ENCODE measurements around the gene PCDH12. TPM values are rescaled to one million over a fixed set of nuclear protein-coding genes. Genes with fewer than 3 reads are reported as not detected.

PCDH12 gene
- total and polyA plus RNA-seq, 8 donors: 0.35 to 7.0 (median 1.7) TPM

GRCh38 chr5:141897425-141897824 is 60.6 kb downstream of the PCDH12 start:
- no peak overlapping the region for H3K4me3 ChIP-seq
- TF ChIP-seq CTCF (IDR thresholded peaks at IDR 0.05): no peak
- TF ChIP-seq EP300 (IDR thresholded peaks at IDR 0.05): no peak
- no peak for TF ChIP-seq POLR2AphosphoS5 (IDR thresholded peaks at IDR 0.05)
- TF ChIP-seq POLR2A (IDR thresholded peaks at IDR 0.05): no peak
- 91 to 99% (median 96%) methylated on average over 4 of the region's 4 CpGs for WGBS, 5 donors
- H3K4me1 ChIP-seq: no peaks in the 10 kb centered on the region
- peaks cover 0 to 16% (median 0%) of the 10 kb centered on the region in 3 donors for H3K27me3 ChIP-seq
- intact Hi-C loops (cut with DNase I; ENCODE audit: low total_unique reads): no loop called here
- H3K36me3 ChIP-seq: no peaks in the 10 kb centered on the region
- no peak overlapping the region for H3K27ac ChIP-seq
- no peaks in the 10 kb centered on the region for H3K9me3 ChIP-seq
- DNase-seq: no peak

Other genes starting within 250 kb of the PCDH12 start
- 10 to 100 TPM; 35.3 to 96.9 (median 79.1) TPM for gene PCDH1, start 79.8 kb downstream of the PCDH12 start, total RNA-seq
- gene PCDH1, start 79.8 kb downstream of the PCDH12 start, polyA plus RNA-seq: 10 to 100 TPM in 2 of 3 donors, 1 to 10 TPM in 1; 8.7 to 20.9 (median 10.6) TPM
- gene DELE1, start 34.3 kb downstream of the PCDH12 start, total RNA-seq: 100 to 1,000 TPM in 1 of 5 donors, 10 to 100 TPM in 4; 65.0 to 100 (median 98.2) TPM
- 10 to 100 TPM; 29.2 to 39.8 (median 32.6) TPM for gene DELE1, start 34.3 kb downstream of the PCDH12 start, polyA plus RNA-seq
- gene RNF14, start 10.9 kb upstream of the PCDH12 start, total RNA-seq: 10 to 100 TPM; 24.2 to 67.4 (median 43.2) TPM
- gene RNF14, start 10.9 kb upstream of the PCDH12 start, polyA plus RNA-seq: 10 to 100 TPM; 14.4 to 26.1 (median 25.5) TPM
- 10 to 100 TPM in 2 of 5 donors, 1 to 10 TPM in 3; 2.7 to 14.1 (median 5.8) TPM for gene GNPDA1, start 54.8 kb upstream of the PCDH12 start, total RNA-seq
- gene GNPDA1, start 54.8 kb upstream of the PCDH12 start, polyA plus RNA-seq: 10 to 100 TPM; 11.9 to 18.9 (median 12.2) TPM
- gene NDFIP1, start 150.6 kb upstream of the PCDH12 start, total RNA-seq: 100 to 1,000 TPM in 2 of 5 donors, 10 to 100 TPM in 3; 24.5 to 123 (median 42.6) TPM
- gene NDFIP1, start 150.6 kb upstream of the PCDH12 start, polyA plus RNA-seq: 10 to 100 TPM; 20.2 to 27.8 (median 25.3) TPM